K562 (cell line): ENCODE results near the gene PNMA8A. TPM values are rescaled to one million over a fixed set of nuclear protein-coding genes. Genes with fewer than 3 reads are reported as not detected.

Experiments used
- ATAC-seq: fragments of 200-7000 bp; cut with Tn5 transposase; 3 replicates; pipeline ENCODE4 v1.9.1; 2020; ENCODE audit warnings: moderate library complexity
- BruUV-seq: library from RNA; stranded (reverse); fragments of 400-500 nt; replicated peaks from 2 replicates; lab custom pipeline; 2021; lab: Mats Ljungman, UMichigan
- CTCF ChIA-PET: fragments of 300-600 bp; formaldehyde crosslinking; extraction: SDS; loops from one replicate; lab custom pipeline; 2021; ENCODE audit warnings: low intra/inter-chr PET ratio; lab: Yijun Ruan, JAX
- POLR2A ChIA-PET: fragments of 300-600, 350-650 bp; sonication (Branson Sonifier 250); formaldehyde crosslinking; extraction: SDS; loops from one replicate; lab custom pipeline; 2021; ENCODE audit warnings: antibody characterized with exemption, inconsistent platforms; lab: Yijun Ruan, JAX
- DNase-seq, 4 experiments: peaks; one replicate each; pipeline versions ENCODE4 v3.0.0 to v3.0.0-alpha.2; 2011 to 2018; ENCODE audit warnings: low spot score in 3 of 4, mixed read lengths in 3 of 4; ENCODE audit errors: extremely low read depth in 1 of 4
- FAIRE-seq: peaks from 2 replicates; lab custom pipeline; 2011; peaks lifted over from hg19 to GRCh38; lab: Jason Lieb, UNC
- H2AFZ ChIP-seq: 2 replicates; pipeline ENCODE4 v1.6.0; 2011; ENCODE audit warnings: low read depth, low read length, control low read depth, inconsistent platforms
- H3K27ac ChIP-seq: fragments of 200-600 bp; 3 replicates; pipeline ENCODE4 v1.8.0; 2011; ENCODE audit warnings: low read depth, mild to moderate bottlenecking, control low read depth, inconsistent platforms, low read length, moderate library complexity, mixed read lengths; ENCODE audit errors: extremely low read depth
- H3K27me3 ChIP-seq, 2 experiments: fragments of 300-600 bp in 1 of 2; 2 replicates in 1 of 2; 3 replicates in 1 of 2; pipeline versions ENCODE4 v1.6.0 to v1.8.0; 2011; ENCODE audit warnings: inconsistent platforms in 2 of 2, low read length in 2 of 2, mild to moderate bottlenecking in 1 of 2, mixed read lengths in 1 of 2, moderate library complexity in 1 of 2; ENCODE audit not compliant: control insufficient read depth in 2 of 2, insufficient read depth in 2 of 2
- H3K36me3 ChIP-seq: fragments of 300-600 bp; 3 replicates; pipeline ENCODE4 v1.8.0; 2011; ENCODE audit warnings: mild to moderate bottlenecking, low read length, inconsistent platforms; ENCODE audit not compliant: control insufficient read depth, insufficient read depth
- H3K4me1 ChIP-seq, 2 experiments: fragments of 200-600 bp in 1 of 2; replicated peaks in 1 of 2; 2 replicates in 1 of 2; 3 replicates in 1 of 2; pipeline versions ENCODE4 v1.5.1 to v1.8.0; 2011; ENCODE audit warnings: inconsistent platforms in 2 of 2, low read length in 2 of 2, mild to moderate bottlenecking in 1 of 2, mixed read lengths in 1 of 2, moderate library complexity in 1 of 2; ENCODE audit not compliant: control insufficient read depth in 2 of 2, insufficient read depth in 2 of 2
- H3K4me2 ChIP-seq: 2 replicates; pipeline ENCODE4 v1.6.1; 2011; ENCODE audit warnings: low read length, control low read depth, inconsistent platforms, mixed read lengths; ENCODE audit not compliant: insufficient read depth
- H3K4me3 ChIP-seq: fragments of 200-600 bp; sonication (generic), shearing (Covaris generic); 2 replicates; pipeline ENCODE4 v1.5.1; 2016; ENCODE audit warnings: control low read depth, inconsistent platforms
- H3K79me2 ChIP-seq: fragments of 200-600 bp; 3 replicates; pipeline ENCODE4 v1.8.0; 2011; ENCODE audit warnings: low read length, inconsistent platforms; ENCODE audit not compliant: control insufficient read depth, insufficient read depth
- H3K9ac ChIP-seq, 2 experiments: 2 replicates each; pipeline versions ENCODE4 v1.6.0 to v1.6.1; 2011; ENCODE audit warnings: low read depth in 2 of 2, low read length in 2 of 2, control low read depth in 1 of 2, inconsistent platforms in 1 of 2, mild to moderate bottlenecking in 1 of 2, mixed read lengths in 1 of 2; ENCODE audit not compliant: insufficient read depth in 1 of 2
- H3K9me1 ChIP-seq: one replicate; pipeline ENCODE4 v1.6.0; 2011; ENCODE audit warnings: inconsistent platforms, mild to moderate bottlenecking, low read length, moderate library complexity; ENCODE audit not compliant: control insufficient read depth, insufficient read depth
- H3K9me3 ChIP-seq: replicated peaks from 2 replicates; pipeline ENCODE4 v1.5.1; 2011; ENCODE audit warnings: low read depth, low read length, inconsistent platforms; ENCODE audit not compliant: control insufficient read depth, insufficient read depth
- H4K20me1 ChIP-seq: replicated peaks from 2 replicates; pipeline ENCODE4 v1.6.1; 2011; ENCODE audit warnings: low read length, inconsistent platforms, mixed read lengths; ENCODE audit not compliant: control insufficient read depth, insufficient read depth
- BRCA1 ChIP-seq, 2 experiments: fragments of 450-650 bp in 1 of 2; sonication (generic) in 1 of 2; formaldehyde crosslinking in 1 of 2; IDR thresholded peaks; 2 replicates each; pipeline versions ENCODE4 v1.5.0 to v1.6.1; 2017 to 2020; ENCODE audit warnings: mild to moderate bottlenecking in 1 of 2, missing genetic modification reagents in 1 of 2
- EHMT2 ChIP-seq: fragments of 450-650 bp; IDR thresholded peaks from 2 replicates; pipeline ENCODE4 v1.6.1; 2018; ENCODE audit warnings: antibody characterized with exemption
- GTF2F1 ChIP-seq: IDR thresholded peaks from 2 replicates; pipeline ENCODE4 v1.6.1; 2011; ENCODE audit warnings: low read depth, low read length, improper control_type of control experiment
- HDAC3 ChIP-seq: fragments of 450-650 bp; IDR thresholded peaks from 2 replicates; pipeline ENCODE4 v1.6.1; 2018; ENCODE audit warnings: borderline replicate concordance, mild to moderate bottlenecking, moderate library complexity; ENCODE audit not compliant: partially characterized antibody
- HMGXB4 ChIP-seq: sonication (generic); formaldehyde crosslinking; IDR thresholded peaks from 2 replicates; pipeline ENCODE4 v1.8.1; 2023; ENCODE audit warnings: mild to moderate bottlenecking, missing genetic modification reagents
- MAZ ChIP-seq, 2 experiments: fragments of 450-650 bp in 1 of 2; sonication (generic) in 1 of 2; formaldehyde crosslinking; IDR thresholded peaks in 1 of 2; conservative IDR thresholded peaks in 1 of 2; 2 replicates each; pipeline versions ENCODE4 v1.4.0 to v1.5.0; 2020; ENCODE audit warnings: mild to moderate bottlenecking in 1 of 2, missing genetic modification reagents in 1 of 2
- NELFE ChIP-seq: IDR thresholded peaks from 2 replicates; pipeline ENCODE4 v1.6.1; 2011; ENCODE audit warnings: mild to moderate bottlenecking; ENCODE audit not compliant: insufficient read depth, insufficient read length
- OTX1 ChIP-seq: fragments of 450-650 bp; formaldehyde crosslinking; IDR thresholded peaks from 2 replicates; pipeline ENCODE4 v1.4.0; 2022; ENCODE audit warnings: mild to moderate bottlenecking
- THRB ChIP-seq: fragments of 450-650 bp; formaldehyde crosslinking; conservative IDR thresholded peaks from 2 replicates; pipeline ENCODE4 v1.4.0; 2022; ENCODE audit warnings: mild to moderate bottlenecking, missing genetic modification characterization
- UBTF ChIP-seq, 2 experiments: IDR thresholded peaks; 2 replicates each; pipeline ENCODE4 v1.6.1; 2012; ENCODE audit warnings: improper control_type of control experiment in 2 of 2, low read depth in 2 of 2, low read length in 2 of 2, borderline replicate concordance in 1 of 2
- ZBTB43 ChIP-seq: sonication (generic); formaldehyde crosslinking; IDR thresholded peaks from 2 replicates; pipeline ENCODE4 v1.8.0; 2023; ENCODE audit warnings: mild to moderate bottlenecking, missing genetic modification reagents
- ZNF655 ChIP-seq: fragments of 250-450 bp; sonication (Bioruptor Pico); IDR thresholded peaks from 2 replicates; pipeline ENCODE4 v1.5.0; 2021
- WGBS: fragments of 100-300 bp; shearing (Covaris generic); methylation state at CpG from one replicate; pipeline ENCODE4 v1.1.6; 2016; ENCODE audit warnings: low coverage, mixed read lengths; ENCODE audit not compliant: insufficient coverage; ENCODE audit errors: missing lambda C conversion rate; 5-methylcytosine and 5-hydroxymethylcytosine counted together
- in situ Hi-C: fragments of 300-500 bp; cut with MboI; formaldehyde crosslinking; loops from 4 replicates; pipeline ENCODE4 v1.15.0; 2018; ENCODE audit warnings: inconsistent platforms, mixed read lengths
- intact Hi-C: fragments of 100-400 bp; cut with micrococcal nuclease; formaldehyde crosslinking; loops from 2 replicates; pipeline ENCODE4 v1.14.2; 2022
- polyA plus RNA-seq, 8 experiments: library from polyadenylated mRNA; depleted of rRNA in 4 of 8; stranded (reverse) in 5 of 8; unstranded in 3 of 8; fragments of >200 nt; fragmentation: Nextera tagmentation in 2 of 8; fragmentation: Illumina TruSeq in 1 of 8; extraction: Ambion mirVana in 2 of 8; extraction: Trizol in 1 of 8; gene quantifications; 2 replicates each; pipeline versions ENCODE4 v1.2.1 to v1.2.3, GENCODE V29; 2011 to 2014; ENCODE audit warnings: inconsistent platforms in 1 of 8, missing spikeins in 1 of 8
- total RNA-seq, 7 experiments: library from RNA; depleted of rRNA in 6 of 7; stranded (reverse); fragments of >200 nt in 6 of 7; fragmentation: Illumina TruSeq in 2 of 7; extraction: Trizol in 2 of 7; gene quantifications; 2 replicates each; pipeline versions ENCODE4 v1.2.1 to v1.2.3, GENCODE V29; 2011 to 2021; ENCODE audit warnings: low replicate concordance in 1 of 7

PNMA8A gene
- total and polyA plus RNA-seq, 9 of the 15 experiments (the other 6 are each of a cell fraction or from before 2014, with no cell fraction given): 6.6 to 23.8 (median 14.9) TPM

- intact Hi-C loops (no loop called here), in situ Hi-C loops (no loop called here)
- Histone ChIP-seq H2AFZ (no peak overlapping the region), H3K27ac (no peak overlapping the region), H3K4me2 (no peak overlapping the region), H3K9me1 (no peaks in the 10 kb centered on the region), H3K27me3 (peaks cover 2 to 17% of the 10 kb centered on the region in 2 experiments; a peak in 3 of 5 replicates), H3K4me1 (peaks cover 2 to 22% of the 10 kb centered on the region in 2 experiments; a peak in 3 of 5 replicates), H3K4me3 (no peak overlapping the region), H4K20me1 (no peaks in the 10 kb centered on the region), H3K9me3 (no peaks in the 10 kb centered on the region), H3K9ac (no peak overlapping the region), H3K79me2 (peaks cover 12% of the 10 kb centered on the region), H3K36me3 (peaks cover 24% of the 10 kb centered on the region; the same call in 2 of the 3 replicates)
- ChIA-PET CTCF (interaction anchor here (0.6 kb wide), 1 partner anchor 76 kb away, joined by 4 read pairs; no protein-coding TSS in a partner anchor), POLR2A (interaction anchor here (0.6 kb wide), 1 partner anchor 22 kb away, joined by 3 read pairs; no protein-coding TSS in a partner anchor)
- 62% methylated on average over 18 of the region's 18 CpGs for WGBS
- DNase-seq (no peak), FAIRE-seq (no peak), ATAC-seq (no peak)
- no TSS peak for BruUV-seq
- no peak for TF ChIP-seq OTX1 (CRISPR knock-in tag)
- TF ChIP-seq GTF2F1: no peak
- TF ChIP-seq BRCA1 (IDR thresholded peaks at IDR 0.05): no peak
- TF ChIP-seq BRCA1 (CRISPR knock-in tag; IDR thresholded peaks at IDR 0.05): no peak
- no peak for TF ChIP-seq NELFE
- no peak for TF ChIP-seq EHMT2
- TF ChIP-seq ZBTB43 (CRISPR knock-in tag): no peak
- no peak for TF ChIP-seq HMGXB4
- TF ChIP-seq HDAC3: no peak
- no peak for TF ChIP-seq UBTF (IDR thresholded peaks at IDR 0.05; ENCODE audit: borderline replicate concordance in 1 of 2, low read depth in 2 of 2, low read length in 2 of 2)
- TF ChIP-seq ZNF655 (CRISPR knock-in tag): no peak
- no peak for TF ChIP-seq THRB
- no peak for TF ChIP-seq MAZ (CRISPR knock-in tag; conservative IDR thresholded peaks at IDR 0.05 in 1 of 2, IDR thresholded peaks at IDR 0.05 in 1 of 2)
These were observed 1.7 kb downstream of the PNMA8A start for GRCh38 chr19:46469541-46470185.
